Breast epithelium (tissue), 3 donors: ENCODE measurements around the gene C1orf146.

ENCODE experiments used
- POLR2A ChIP-seq: fragments of 450-650 bp; IDR thresholded peaks from one replicate; pipeline ENCODE4 v1.6.1; 2016; ENCODE audit warnings: antibody characterized with exemption, mild to moderate bottlenecking, moderate library complexity
- TF ChIP-seq, protein P1 (sequence below), 3 donors: fragments of 450-650 bp; IDR thresholded peaks; one replicate each; pipeline ENCODE4 v1.5.1; 2016 to 2017; ENCODE audit warnings: antibody characterized with exemption in 3 of 3, mild to moderate bottlenecking in 3 of 3, moderate library complexity in 3 of 3

DNA sequence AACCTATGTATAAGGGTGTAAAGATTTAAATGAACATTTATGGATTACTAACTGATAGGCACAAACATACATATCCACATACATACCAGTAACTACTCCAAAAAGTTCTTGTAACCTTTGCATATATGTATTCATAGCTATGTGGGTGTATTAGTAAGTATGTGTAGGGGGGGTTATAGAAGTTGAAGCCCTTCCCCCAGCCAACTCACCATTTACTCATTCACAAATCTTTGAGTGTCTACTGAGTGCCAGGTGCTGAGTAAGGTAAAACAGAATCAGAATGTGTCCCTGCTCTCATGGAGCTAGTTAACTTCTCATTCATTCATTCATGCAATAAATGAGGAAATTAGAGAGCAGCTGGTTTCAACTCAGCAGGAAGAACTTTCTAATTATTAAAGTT is 1.3 kb downstream of the C1orf146 start:
- TF ChIP-seq POLR2A: no peak
- TF ChIP-seq, protein P1, sequence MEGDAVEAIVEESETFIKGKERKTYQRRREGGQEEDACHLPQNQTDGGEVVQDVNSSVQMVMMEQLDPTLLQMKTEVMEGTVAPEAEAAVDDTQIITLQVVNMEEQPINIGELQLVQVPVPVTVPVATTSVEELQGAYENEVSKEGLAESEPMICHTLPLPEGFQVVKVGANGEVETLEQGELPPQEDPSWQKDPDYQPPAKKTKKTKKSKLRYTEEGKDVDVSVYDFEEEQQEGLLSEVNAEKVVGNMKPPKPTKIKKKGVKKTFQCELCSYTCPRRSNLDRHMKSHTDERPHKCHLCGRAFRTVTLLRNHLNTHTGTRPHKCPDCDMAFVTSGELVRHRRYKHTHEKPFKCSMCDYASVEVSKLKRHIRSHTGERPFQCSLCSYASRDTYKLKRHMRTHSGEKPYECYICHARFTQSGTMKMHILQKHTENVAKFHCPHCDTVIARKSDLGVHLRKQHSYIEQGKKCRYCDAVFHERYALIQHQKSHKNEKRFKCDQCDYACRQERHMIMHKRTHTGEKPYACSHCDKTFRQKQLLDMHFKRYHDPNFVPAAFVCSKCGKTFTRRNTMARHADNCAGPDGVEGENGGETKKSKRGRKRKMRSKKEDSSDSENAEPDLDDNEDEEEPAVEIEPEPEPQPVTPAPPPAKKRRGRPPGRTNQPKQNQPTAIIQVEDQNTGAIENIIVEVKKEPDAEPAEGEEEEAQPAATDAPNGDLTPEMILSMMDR (IDR thresholded peaks at IDR 0.05): no peak
